Activated T-cell treated with anti-CD3 and anti-CD28 coated beads, Interleukin-2, amount 50 U/mL, for 72 hours (primary cell): ENCODE results near the gene ERO1B. TPM values are rescaled to one million over a fixed set of nuclear protein-coding genes. Genes with fewer than 3 reads are reported as not detected.
A peak's percentile ranks its signal among the peaks of the same experiment; 100 is the strongest.
"Not testable (repeated sequence)": the region's sequence is repeated elsewhere in the genome, so short reads cannot be mapped to it uniquely, and the experiment has no call there.

Source experiments
- ATAC-seq, 2 donors: fragments of 150-1000 bp; cut with Tn5 transposase; replicated peaks in 1 of 2; 2 replicates each; pipeline ENCODE4 v1.10.0; 2021; ENCODE audit warnings: moderate library complexity in 2 of 2, mild to moderate bottlenecking in 1 of 2
- DNase-seq, 2 donors: peaks; one replicate each; pipeline ENCODE4 v3.0.0; 2021 to 2022; ENCODE audit warnings: mixed read lengths in 1 of 2
- H3K27ac Mint-ChIP-seq: one replicate; pipeline ENCODE4 v1.8.0; 2022; ENCODE audit warnings: mild to moderate bottlenecking, moderate library complexity, mixed read lengths
- H3K27me3 Mint-ChIP-seq: one replicate; pipeline ENCODE4 v1.8.0; 2022; ENCODE audit warnings: low read depth, mixed read lengths
- H3K36me3 Mint-ChIP-seq, 2 donors: one replicate each; pipeline ENCODE4 v1.8.0; 2022; ENCODE audit warnings: mixed read lengths in 2 of 2, mild to moderate bottlenecking in 1 of 2; ENCODE audit not compliant: insufficient read depth in 2 of 2
- H3K4me1 Mint-ChIP-seq: one replicate; pipeline ENCODE4 v1.8.0; 2022; ENCODE audit warnings: low read depth, mixed read lengths
- H3K4me3 Mint-ChIP-seq, 2 donors: one replicate each; pipeline ENCODE4 v1.8.0; 2022; ENCODE audit warnings: mild to moderate bottlenecking in 2 of 2, mixed read lengths in 2 of 2, moderate library complexity in 2 of 2
- H3K9me3 Mint-ChIP-seq, 2 donors: one replicate each; pipeline ENCODE4 v1.8.0; 2022; ENCODE audit warnings: mixed read lengths in 2 of 2
- total RNA-seq, 2 donors: library from RNA; stranded (reverse); gene quantifications; one replicate each; pipeline ENCODE4 v1.2.3, GENCODE V29; 2022

The ERO1B gene
- total RNA-seq, 2 donors from 2014 or later, result 2.2 to 5.9 TPM

- H3K36me3 Mint-ChIP-seq, result peaks cover 25 to 35% of the 10 kb centered on the region in 2 donors
- not testable (repeated sequence) for H3K27ac Mint-ChIP-seq, H3K4me3 Mint-ChIP-seq, DNase-seq, H3K4me1 Mint-ChIP-seq, ATAC-seq, H3K27me3 Mint-ChIP-seq
- H3K9me3 Mint-ChIP-seq, result peaks cover 0 to 15% of the 10 kb centered on the region in 2 donors
These were observed 93.7 kb downstream of the ERO1B start for GRCh38 chr1:236188084-236188483.

GRCh38 chr1:236186471-236186870 lies 95.3 kb downstream of the ERO1B start:
- H3K4me3 Mint-ChIP-seq, H3K4me1 Mint-ChIP-seq, ATAC-seq, DNase-seq, H3K27ac Mint-ChIP-seq, H3K27me3 Mint-ChIP-seq: not testable (repeated sequence)
- peaks cover 0 to 15% of the 10 kb centered on the region in 2 donors for H3K9me3 Mint-ChIP-seq
- H3K36me3 Mint-ChIP-seq, result peaks cover 25 to 35% of the 10 kb centered on the region in 2 donors

- peaks cover 22 to 32% of the 10 kb centered on the region in 2 donors for H3K36me3 Mint-ChIP-seq
These were observed 96.1 kb downstream of the ERO1B start for GRCh38 chr1:236185687-236186086.

GRCh38 chr1:236181059-236181458 lies 100.7 kb downstream of the ERO1B start:
- no peak overlapping the region for H3K4me3 Mint-ChIP-seq
- no peak for DNase-seq
- no peaks in the 10 kb centered on the region for H3K9me3 Mint-ChIP-seq
- H3K36me3 Mint-ChIP-seq, result peaks cover 0 to 2% of the 10 kb centered on the region in 2 donors
- H3K4me1 Mint-ChIP-seq, result no peaks in the 10 kb centered on the region
- no peaks in the 10 kb centered on the region for H3K27me3 Mint-ChIP-seq
- ATAC-seq, result no peak
- H3K27ac Mint-ChIP-seq, result no peak overlapping the region

More at GRCh38 chr1:236185687-236186086, 96.1 kb downstream of the ERO1B start:
- peak in 1 of 2 donors; percentile 36 for ATAC-seq
- Mint-ChIP-seq H3K4me3 (no peak overlapping the region), H3K4me1 (no peaks in the 10 kb centered on the region), H3K27me3 (no peaks in the 10 kb centered on the region), H3K27ac (no peak overlapping the region), H3K9me3 (peaks cover 0 to 13% of the 10 kb centered on the region in 2 donors)
- no peak for DNase-seq

GRCh38 chr1:236179634-236180033 lies 102.1 kb downstream of the ERO1B start:
- Mint-ChIP-seq H3K27me3 (no peaks in the 10 kb centered on the region), H3K36me3 (peaks cover 0 to 2% of the 10 kb centered on the region in 2 donors), H3K9me3 (no peaks in the 10 kb centered on the region), H3K4me3 (no peak overlapping the region), H3K4me1 (no peaks in the 10 kb centered on the region), H3K27ac (no peak overlapping the region)
- no peak for ATAC-seq
- no peak for DNase-seq

GRCh38 chr1:236176337-236177336 lies 105.1 kb downstream of the ERO1B start:
- ATAC-seq (no peak), DNase-seq (no peak)
- H3K9me3 Mint-ChIP-seq, result no peaks in the 10 kb centered on the region
- peaks cover 0 to 2% of the 10 kb centered on the region in 2 donors for H3K36me3 Mint-ChIP-seq
- H3K4me1 Mint-ChIP-seq, result no peaks in the 10 kb centered on the region
- H3K27ac Mint-ChIP-seq, result no peak overlapping the region
- H3K4me3 Mint-ChIP-seq, result no peak overlapping the region
- no peaks in the 10 kb centered on the region for H3K27me3 Mint-ChIP-seq

GRCh38 chr1:236175642-236176336 lies 106.0 kb downstream of the ERO1B start:
- Mint-ChIP-seq H3K36me3 (peaks cover 0 to 2% of the 10 kb centered on the region in 2 donors), H3K4me1 (no peaks in the 10 kb centered on the region), H3K27me3 (no peaks in the 10 kb centered on the region), H3K9me3 (no peaks in the 10 kb centered on the region), H3K4me3 (no peak overlapping the region), H3K27ac (no peak overlapping the region)
- no peak for ATAC-seq
- DNase-seq, result no peak

GRCh38 chr1:236173174-236173767 lies 108.5 kb downstream of the ERO1B start:
- Mint-ChIP-seq H3K27ac (no peak overlapping the region), H3K9me3 (no peaks in the 10 kb centered on the region), H3K4me3 (no peak overlapping the region), H3K27me3 (no peaks in the 10 kb centered on the region), H3K36me3 (peaks cover 0 to 2% of the 10 kb centered on the region in 2 donors), H3K4me1 (no peaks in the 10 kb centered on the region)
- ATAC-seq, result no peak
- no peak for DNase-seq

GRCh38 chr1:236172041-236172579 lies 109.6 kb downstream of the ERO1B start:
- Mint-ChIP-seq H3K27me3 (no peaks in the 10 kb centered on the region), H3K36me3 (peaks cover 0 to 2% of the 10 kb centered on the region in 2 donors), H3K9me3 (no peaks in the 10 kb centered on the region), H3K27ac (no peak overlapping the region), H3K4me3 (no peak overlapping the region), H3K4me1 (no peaks in the 10 kb centered on the region)
- DNase-seq, result no peak
- ATAC-seq, result no peak

- DNase-seq, result peak; percentile 12 to 51
These were observed 112.9 kb downstream of the ERO1B start for GRCh38 chr1:236168716-236169429.

GRCh38 chr1:236167578-236167977 lies 114.2 kb downstream of the ERO1B start:
- peaks cover 15% of the 10 kb centered on the region for H3K4me1 Mint-ChIP-seq
- H3K4me3 Mint-ChIP-seq, result no peak overlapping the region
- ATAC-seq (no peak), DNase-seq (no peak)
- H3K9me3 Mint-ChIP-seq, result peaks cover 0 to 3% of the 10 kb centered on the region in 2 donors
- peaks cover 4 to 5% of the 10 kb centered on the region in 2 donors for H3K36me3 Mint-ChIP-seq
- H3K27me3 Mint-ChIP-seq, result no peaks in the 10 kb centered on the region
- no peak overlapping the region for H3K27ac Mint-ChIP-seq

More at GRCh38 chr1:236168716-236169429, 112.9 kb downstream of the ERO1B start:
- H3K9me3 Mint-ChIP-seq, result no peaks in the 10 kb centered on the region
- H3K4me3 Mint-ChIP-seq, result no peak overlapping the region
- peaks cover 10% of the 10 kb centered on the region for H3K4me1 Mint-ChIP-seq
- ATAC-seq, result peak in 1 of 2 donors; percentile 84
- no peak overlapping the region for H3K27ac Mint-ChIP-seq
- no peaks in the 10 kb centered on the region for H3K27me3 Mint-ChIP-seq
- peaks cover 2% of the 10 kb centered on the region in 2 donors for H3K36me3 Mint-ChIP-seq

- Mint-ChIP-seq H3K27me3 (no peaks in the 10 kb centered on the region), H3K36me3 (peaks cover 4 to 5% of the 10 kb centered on the region in 2 donors), H3K27ac (no peak overlapping the region), H3K4me1 (peaks cover 15% of the 10 kb centered on the region), H3K9me3 (peaks cover 0 to 3% of the 10 kb centered on the region in 2 donors), H3K4me3 (no peak overlapping the region)
- ATAC-seq (no peak), DNase-seq (no peak)
These were observed 114.6 kb downstream of the ERO1B start for GRCh38 chr1:236167154-236167553.
